UCSD-AML1 (cell line): ENCODE results near the gene ARHGDIB.

Experiments used
- DNase-seq: peaks from one replicate; lab custom pipeline; 2025; ENCODE audit not compliant: unreplicated experiment; lab: John Stamatoyannopoulos, UW

ARHGDIB gene

GRCh38 chr12:14901228-14901562, 60.2 kb downstream of the ARHGDIB start:
- DNase-seq, result no peak

GRCh38 chr12:14900521-14901227, 60.7 kb downstream of the ARHGDIB start:
- DNase-seq, result no peak

GRCh38 chr12:14896521-14897169, 64.8 kb downstream of the ARHGDIB start:
- no peak for DNase-seq

- DNase-seq, result no peak
Measured at GRCh38 chr12:14893506-14894250, 67.7 kb downstream of the ARHGDIB start.

GRCh38 chr12:14892726-14893505, 68.5 kb downstream of the ARHGDIB start:
- no peak for DNase-seq
